Trophoblast cell (in vitro differentiated cells and primary cell): ENCODE measurements around the gene TEKTIP1.
A peak's percentile ranks its signal among the peaks of the same experiment; 100 is the strongest.
"Not testable (repeated sequence)": the region's sequence is repeated elsewhere in the genome, so short reads cannot be mapped to it uniquely, and the experiment has no call there.

ENCODE experiments used
- DNase-seq, 2 donors: peaks; one replicate each; pipeline ENCODE4 v3.0.0-alpha.2; 2016
- H2AFZ ChIP-seq: 2 replicates; pipeline ENCODE4 v1.6.1; 2013; ENCODE audit warnings: low read length, moderate library complexity, mild to moderate bottlenecking; ENCODE audit not compliant: insufficient read depth, poor library complexity
- H2AK5ac ChIP-seq: 2 replicates; pipeline ENCODE4 v1.6.1; 2013; ENCODE audit warnings: mild to moderate bottlenecking, low read length
- H2BK120ac ChIP-seq: 2 replicates; pipeline ENCODE4 v1.6.1; 2013; ENCODE audit warnings: low read length, mild to moderate bottlenecking, moderate library complexity; ENCODE audit not compliant: insufficient read depth, poor library complexity
- H2BK12ac ChIP-seq: 2 replicates; pipeline ENCODE4 v1.6.1; 2013; ENCODE audit warnings: mild to moderate bottlenecking, low read length, moderate library complexity
- H2BK5ac ChIP-seq: 2 replicates; pipeline ENCODE4 v1.6.1; 2013; ENCODE audit warnings: low read length, low read depth, moderate library complexity, mild to moderate bottlenecking; ENCODE audit not compliant: poor library complexity
- H3K14ac ChIP-seq: 2 replicates; pipeline ENCODE4 v1.6.1; 2013; ENCODE audit warnings: mild to moderate bottlenecking, low read length
- H3K18ac ChIP-seq: 2 replicates; pipeline ENCODE4 v1.6.1; 2013; ENCODE audit warnings: mild to moderate bottlenecking, low read length
- H3K23ac ChIP-seq: 2 replicates; pipeline ENCODE4 v1.6.1; 2013; ENCODE audit warnings: low read length
- H3K27ac ChIP-seq: 2 replicates; pipeline ENCODE4 v1.5.1; 2013; ENCODE audit warnings: low read depth, mild to moderate bottlenecking, inconsistent platforms, low read length, moderate library complexity
- H3K27me3 ChIP-seq: 2 replicates; pipeline ENCODE4 v1.6.1; 2013; ENCODE audit warnings: inconsistent platforms, mild to moderate bottlenecking, low read length, moderate library complexity; ENCODE audit not compliant: insufficient read depth
- H3K36me3 ChIP-seq, 2 experiments: 1 replicate in 1 of 2; 2 replicates in 1 of 2; pipeline ENCODE4 v1.6.1; 2013; ENCODE audit warnings: low read length in 2 of 2, mild to moderate bottlenecking in 2 of 2, moderate library complexity in 1 of 2; ENCODE audit not compliant: insufficient read depth in 2 of 2, control insufficient read depth in 1 of 2
- H3K4ac ChIP-seq: 2 replicates; pipeline ENCODE4 v1.6.1; 2013; ENCODE audit warnings: low read depth, mild to moderate bottlenecking, low read length, moderate library complexity
- H3K4me1 ChIP-seq, 2 experiments: 1 replicate in 1 of 2; 2 replicates in 1 of 2; pipeline ENCODE4 v1.6.1; 2013; ENCODE audit warnings: low read length in 2 of 2, mild to moderate bottlenecking in 2 of 2, moderate library complexity in 1 of 2; ENCODE audit not compliant: insufficient read depth in 2 of 2, control insufficient read depth in 1 of 2
- H3K4me2 ChIP-seq: 2 replicates; pipeline ENCODE4 v1.6.1; 2013; ENCODE audit warnings: inconsistent platforms, mild to moderate bottlenecking, low read length, moderate library complexity
- H3K4me3 ChIP-seq: 2 replicates; pipeline ENCODE4 v1.5.1; 2013; ENCODE audit warnings: mild to moderate bottlenecking, low read depth, low read length, inconsistent platforms
- H3K79me1 ChIP-seq: one replicate; pipeline ENCODE4 v1.6.1; 2013; ENCODE audit warnings: low read length
- H3K79me2 ChIP-seq: 2 replicates; pipeline ENCODE4 v1.6.1; 2013; ENCODE audit warnings: low read length, mild to moderate bottlenecking; ENCODE audit not compliant: control insufficient read depth, insufficient read depth, poor library complexity
- H3K9ac ChIP-seq: 2 replicates; pipeline ENCODE4 v1.6.1; 2013; ENCODE audit warnings: mild to moderate bottlenecking, low read length
- H3K9me3 ChIP-seq: 2 replicates; pipeline ENCODE4 v1.6.1; 2013; ENCODE audit warnings: low read depth, mild to moderate bottlenecking, control low read depth, inconsistent platforms, low read length; ENCODE audit not compliant: insufficient read depth
- H4K12ac ChIP-seq: 2 replicates; pipeline ENCODE4 v1.6.1; 2013; ENCODE audit warnings: low read depth, mild to moderate bottlenecking, low read length, moderate library complexity
- H4K8ac ChIP-seq: 2 replicates; pipeline ENCODE4 v1.6.1; 2013; ENCODE audit warnings: low read depth, mild to moderate bottlenecking, low read length, moderate library complexity
- H4K91ac ChIP-seq: one replicate; pipeline ENCODE4 v1.6.1; 2013; ENCODE audit warnings: low read depth, mild to moderate bottlenecking, low read length, moderate library complexity
- WGBS: extraction: QIAGEN DNeasy Blood & Tissue Kit; methylation state at CpG from one replicate; pipeline ENCODE4 v1.1.7; 2013; ENCODE audit warnings: missing lambda C conversion rate; ENCODE audit not compliant: insufficient read length, insufficient coverage; ENCODE audit errors: extremely low coverage; 5-methylcytosine and 5-hydroxymethylcytosine counted together

Gene TEKTIP1

DNA sequence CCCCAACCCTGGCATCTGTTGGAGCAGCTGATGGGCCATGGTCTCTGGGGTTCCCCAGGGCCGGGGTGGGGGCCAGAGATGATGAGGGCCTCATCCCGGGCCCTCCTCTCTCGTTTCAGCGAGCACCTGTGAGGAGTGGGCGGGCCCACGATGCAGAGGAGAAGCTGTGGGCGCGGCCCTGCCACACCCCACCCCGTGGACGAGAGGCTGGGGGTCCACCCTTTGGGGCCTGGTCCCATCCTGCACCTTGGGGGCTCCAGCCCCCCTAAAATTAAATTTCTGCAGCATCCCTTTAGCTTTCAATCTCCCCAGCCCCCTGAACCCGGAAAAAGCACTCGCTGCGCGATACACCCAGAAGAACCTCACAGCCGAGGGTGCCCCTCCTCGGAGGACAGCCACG lies 39.4 kb downstream of the TEKTIP1 start:
- no peak overlapping the region for H2BK5ac ChIP-seq
- no peak overlapping the region for H2AFZ ChIP-seq
- peaks cover 4% of the 10 kb centered on the region for H3K79me1 ChIP-seq
- DNase-seq = no peak
- H3K27me3 ChIP-seq = no peaks in the 10 kb centered on the region
- H2BK120ac ChIP-seq = no peak overlapping the region
- H3K4me3 ChIP-seq = no peak overlapping the region
- H4K8ac ChIP-seq = no peak overlapping the region
- H4K91ac ChIP-seq = no peak overlapping the region
- H3K14ac ChIP-seq = no peak overlapping the region
- H3K79me2 ChIP-seq = peaks cover 4% of the 10 kb centered on the region
- WGBS = no CpG with 5 or more reads among the region's 17 CpGs
- H2AK5ac ChIP-seq = no peak overlapping the region
- peaks cover 2% of the 10 kb centered on the region for H3K9me3 ChIP-seq
- H3K18ac ChIP-seq = no peak overlapping the region
- H3K9ac ChIP-seq = no peak overlapping the region
- no peak overlapping the region for H3K23ac ChIP-seq
- no peak overlapping the region for H3K4me2 ChIP-seq
- no peak overlapping the region for H2BK12ac ChIP-seq
- H3K36me3 ChIP-seq = peaks cover 20 to 31% of the 10 kb centered on the region in 2 experiments
- no peak overlapping the region for H3K27ac ChIP-seq
- H3K4ac ChIP-seq = no peak overlapping the region
- peaks cover 11 to 12% of the 10 kb centered on the region in 2 experiments for H3K4me1 ChIP-seq
- no peak overlapping the region for H4K12ac ChIP-seq

- Histone ChIP-seq H3K27me3 (peaks cover 5% of the 10 kb centered on the region), H4K91ac (no peak overlapping the region), H3K9me3 (peaks cover 2% of the 10 kb centered on the region), H3K27ac (no peak overlapping the region), H3K14ac (no peak overlapping the region), H3K23ac (no peak overlapping the region), H2AFZ (no peak overlapping the region), H3K4ac (no peak overlapping the region), H3K79me2 (peaks cover 1% of the 10 kb centered on the region), H2BK5ac (no peak overlapping the region), H3K18ac (no peak overlapping the region), H2BK12ac (no peak overlapping the region), H3K4me3 (no peak overlapping the region), H2BK120ac (no peak overlapping the region), H2AK5ac (no peak overlapping the region), H3K4me1 (peaks cover 11 to 13% of the 10 kb centered on the region in 2 experiments), H4K12ac (no peak overlapping the region), H3K79me1 (no peaks in the 10 kb centered on the region), H3K4me2 (no peak overlapping the region), H4K8ac (no peak overlapping the region), H3K36me3 (peaks cover 11 to 22% of the 10 kb centered on the region in 2 experiments), H3K9ac (no peak overlapping the region)
- no CpG with 5 or more reads among the region's 11 CpGs for WGBS
- peak; percentile 36 to 63 for DNase-seq
Measured at GRCh38 chr19:3580156-3580934, 41.4 kb downstream of the TEKTIP1 start.

DNA sequence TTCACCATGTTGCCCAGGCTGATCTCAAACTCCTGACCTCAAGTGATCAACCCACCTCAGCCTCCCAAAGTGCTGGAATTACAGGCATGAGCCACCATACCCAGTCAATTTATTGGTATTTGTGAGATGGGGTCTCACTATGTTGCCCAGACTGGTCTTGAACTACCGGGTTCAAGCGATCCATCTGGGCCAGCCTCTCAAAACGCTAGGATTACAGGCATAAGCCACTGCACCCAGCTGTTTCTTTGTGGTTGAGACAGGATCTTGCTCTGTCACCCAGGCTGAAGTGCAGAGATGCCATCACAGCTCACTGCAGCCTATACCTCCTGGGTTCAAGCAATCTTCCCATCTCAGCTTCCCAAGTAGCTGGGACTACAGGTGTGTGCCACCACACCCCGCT lies 42.8 kb downstream of the TEKTIP1 start:
- H2AFZ ChIP-seq, H4K8ac ChIP-seq, H2BK120ac ChIP-seq, H3K27ac ChIP-seq, H3K14ac ChIP-seq, H3K23ac ChIP-seq, H3K4me2 ChIP-seq, H4K12ac ChIP-seq, H2BK12ac ChIP-seq, H3K9me3 ChIP-seq, H2BK5ac ChIP-seq, H3K79me1 ChIP-seq, H3K4me1 ChIP-seq, H3K79me2 ChIP-seq, H3K18ac ChIP-seq, H4K91ac ChIP-seq, H2AK5ac ChIP-seq, H3K9ac ChIP-seq, H3K4me3 ChIP-seq, DNase-seq, H3K4ac ChIP-seq: not testable (repeated sequence)
- no CpG with 5 or more reads among the region's 4 CpGs for WGBS
- Histone ChIP-seq H3K27me3 (peaks cover 19% of the 10 kb centered on the region), H3K36me3 (peaks cover 0 to 11% of the 10 kb centered on the region in 2 experiments)

DNA sequence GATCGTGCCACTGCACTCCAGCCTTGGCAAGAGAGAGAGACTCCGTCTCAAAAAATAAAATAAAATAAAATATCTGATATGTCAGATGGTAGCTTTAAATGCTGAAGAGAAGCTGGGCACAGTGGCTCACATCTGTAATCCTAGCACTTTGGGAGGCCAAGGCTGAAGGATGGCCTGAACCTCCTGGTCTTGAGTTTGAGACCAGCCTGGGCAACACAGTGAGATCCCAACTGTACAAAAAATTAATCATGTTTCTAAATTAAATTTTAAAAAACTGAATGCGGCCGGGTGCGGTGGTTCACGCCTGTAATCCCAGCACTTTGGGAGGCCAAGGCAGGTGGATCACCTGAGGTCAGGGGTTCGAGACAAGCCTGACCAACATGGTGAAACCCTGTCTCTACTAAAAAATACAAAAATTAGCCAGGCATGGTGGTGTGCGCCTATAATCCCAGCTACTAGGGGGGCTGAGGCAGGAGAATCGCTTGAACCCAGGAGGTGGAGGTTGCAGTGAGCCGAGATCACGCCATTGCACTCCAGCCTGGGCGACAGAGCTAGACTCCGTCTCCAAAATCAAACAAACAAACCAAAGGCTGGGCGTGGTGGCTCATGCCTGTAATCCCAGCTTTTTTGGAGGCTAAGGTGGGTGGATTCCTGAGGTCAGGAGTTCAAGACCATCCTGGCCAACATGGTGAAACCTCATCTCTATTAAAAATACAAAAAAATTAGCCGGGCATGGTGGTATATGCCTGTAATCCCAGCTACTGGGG lies 45.2 kb downstream of the TEKTIP1 start:
- H2AK5ac ChIP-seq, H3K23ac ChIP-seq, H3K18ac ChIP-seq, H3K9me3 ChIP-seq, H3K4me1 ChIP-seq, H4K8ac ChIP-seq, H3K79me1 ChIP-seq, H2AFZ ChIP-seq, H4K12ac ChIP-seq, H4K91ac ChIP-seq, H3K27ac ChIP-seq, H2BK120ac ChIP-seq, H3K4ac ChIP-seq, H2BK5ac ChIP-seq, H3K4me2 ChIP-seq, H3K79me2 ChIP-seq, DNase-seq, H3K9ac ChIP-seq, H3K36me3 ChIP-seq, H3K4me3 ChIP-seq, H3K14ac ChIP-seq, H2BK12ac ChIP-seq: not testable (repeated sequence)
- no CpG with 5 or more reads among the region's 15 CpGs for WGBS
- H3K27me3 ChIP-seq = peaks cover 20% of the 10 kb centered on the region
